ENCODE measurements around the gene TTC21B. TPM values are rescaled to one million over a fixed set of nuclear protein-coding genes. Genes with fewer than 3 reads are reported as not detected.

The TTC21B gene
- polyA plus RNA-seq (2013, experiment 1 of 2): 10.3 TPM
- 9.1 TPM for polyA plus RNA-seq (2013, experiment 2 of 2)

GRCh38 chr2:165953655-165954606, at the start of gene TTC21B:
TSS of gene TTC21B (minus strand) at chr2:165953776. CDS start at chr2:165953705, 71 bp downstream.
- Histone ChIP-seq H3K36me3 (replicated peaks in 1 of 2; ENCODE audit: control insufficient read depth in 2 of 2, insufficient read depth in 2 of 2, low read length in 2 of 2) (peaks cover 2 to 30% of the 10 kb centered on the region in 2 donors), H3K4me2 (ENCODE audit: insufficient read depth, low read length, poor library complexity, severe bottlenecking) (peak within 1 kb of the TSS; percentile 56), H3K9me3 (replicated peaks in 1 of 2; ENCODE audit: control insufficient read depth in 2 of 2, insufficient read depth in 1 of 2, low read depth in 1 of 2, low read length in 2 of 2) (no peaks in the 10 kb centered on the region), H3K18ac (ENCODE audit: low read length) (peak within 1 kb of the TSS; percentile 97), H2AK5ac (ENCODE audit: low read depth, low read length) (no peak within 1 kb of the TSS), H3K14ac (ENCODE audit: low read length) (no peak within 1 kb of the TSS), H2BK15ac (ENCODE audit: low read length) (no peak within 1 kb of the TSS), H2BK5ac (ENCODE audit: low read length) (peak within 1 kb of the TSS; percentile 53), H4K91ac (ENCODE audit: low read depth, low read length, poor library complexity) (no peak within 1 kb of the TSS), H3K23ac (ENCODE audit: low read depth, low read length, poor library complexity) (peak within 1 kb of the TSS; percentile 80), H3K4me3 (ENCODE audit: low read length in 2 of 2) (peak within 1 kb of the TSS; percentile 77 to 96), H3K79me1 (ENCODE audit: low read depth, low read length) (no peaks in the 10 kb centered on the region), H3K27ac (replicated peaks; ENCODE audit: low read length) (peak within 1 kb of the TSS; percentile 89), H2AFZ (ENCODE audit: low read length) (peak within 1 kb of the TSS; percentile 81), H3K4me1 (ENCODE audit: control insufficient read depth in 2 of 2, insufficient read depth in 1 of 2, low read depth in 1 of 2, low read length in 2 of 2) (peaks cover 2 to 3% of the 10 kb centered on the region in 2 donors), H3K9ac (ENCODE audit: low read depth, low read length, poor library complexity) (peak within 1 kb of the TSS; percentile 84), H2BK12ac (ENCODE audit: low read length) (no peak within 1 kb of the TSS), H4K8ac (ENCODE audit: low read depth, low read length) (peak within 1 kb of the TSS; percentile 43), H3K27me3 (ENCODE audit: control insufficient read depth in 3 of 3, insufficient read depth in 3 of 3, low read depth in 1 of 3, low read length in 3 of 3) (no peaks in the 10 kb centered on the region), H3K4ac (ENCODE audit: low read length) (no peak within 1 kb of the TSS), H2BK120ac (ENCODE audit: low read depth, low read length) (no peak within 1 kb of the TSS)
- no CpG with 5 or more reads among the region's 55 CpGs for WGBS, 2 donors (ENCODE audit: extremely low coverage in 2 of 2, insufficient read length in 2 of 2, insufficient replicate concordance in 1 of 2)
- DNase-seq (ENCODE audit: low spot score): peak; percentile 92

DNA sequence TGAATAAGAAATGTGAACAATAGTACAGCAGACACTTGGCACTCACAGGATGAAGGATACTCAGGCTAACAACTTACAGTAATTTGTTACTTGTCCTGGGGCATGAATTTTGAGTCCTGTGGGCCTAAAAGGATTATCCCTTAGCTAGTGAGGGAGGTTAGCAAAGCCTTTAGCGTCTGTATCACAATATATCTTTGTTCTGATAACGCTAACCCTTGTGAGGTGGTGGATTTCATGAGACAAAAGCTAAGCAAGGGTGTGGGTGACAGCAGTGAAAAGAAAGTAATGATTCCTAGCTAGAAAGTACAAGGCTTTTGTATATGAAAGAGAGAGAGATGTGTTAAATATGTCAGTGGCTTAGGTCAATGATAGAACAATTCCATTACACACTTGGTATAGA, 46.8 kb upstream of the TTC21B start:
- Histone ChIP-seq H3K4ac (ENCODE audit: low read length) (no peak overlapping the region), H3K27ac (replicated peaks; ENCODE audit: low read length) (no peak overlapping the region), H3K14ac (ENCODE audit: low read length) (no peak overlapping the region), H3K18ac (ENCODE audit: low read length) (no peak overlapping the region), H3K9ac (ENCODE audit: low read depth, low read length, poor library complexity) (no peak overlapping the region), H2BK5ac (ENCODE audit: low read length) (no peak overlapping the region), H4K91ac (ENCODE audit: low read depth, low read length, poor library complexity) (no peak overlapping the region), H2AK5ac (ENCODE audit: low read depth, low read length) (no peak overlapping the region), H4K8ac (ENCODE audit: low read depth, low read length) (no peak overlapping the region), H3K27me3 (ENCODE audit: control insufficient read depth in 3 of 3, insufficient read depth in 3 of 3, low read depth in 1 of 3, low read length in 3 of 3) (no peaks in the 10 kb centered on the region), H3K4me2 (ENCODE audit: insufficient read depth, low read length, poor library complexity, severe bottlenecking) (no peak overlapping the region), H2BK12ac (ENCODE audit: low read length) (no peak overlapping the region), H2BK15ac (ENCODE audit: low read length) (no peak overlapping the region), H2AFZ (ENCODE audit: low read length) (peak overlapping the region; percentile 47), H3K4me3 (ENCODE audit: low read length in 2 of 2) (no peak overlapping the region), H3K36me3 (replicated peaks in 1 of 2; ENCODE audit: control insufficient read depth in 2 of 2, insufficient read depth in 2 of 2, low read length in 2 of 2) (no peaks in the 10 kb centered on the region), H3K23ac (ENCODE audit: low read depth, low read length, poor library complexity) (no peak overlapping the region), H3K79me1 (ENCODE audit: low read depth, low read length) (no peaks in the 10 kb centered on the region), H2BK120ac (ENCODE audit: low read depth, low read length) (no peak overlapping the region), H3K9me3 (replicated peaks in 1 of 2; ENCODE audit: control insufficient read depth in 2 of 2, insufficient read depth in 1 of 2, low read depth in 1 of 2, low read length in 2 of 2) (no peaks in the 10 kb centered on the region), H3K4me1 (ENCODE audit: control insufficient read depth in 2 of 2, insufficient read depth in 1 of 2, low read depth in 1 of 2, low read length in 2 of 2) (no peaks in the 10 kb centered on the region)
- WGBS, 2 donors (ENCODE audit: extremely low coverage in 2 of 2, insufficient read length in 2 of 2, insufficient replicate concordance in 1 of 2): no CpG with 5 or more reads among the region's 2 CpGs
- no peak for DNase-seq (ENCODE audit: low spot score)

DNA sequence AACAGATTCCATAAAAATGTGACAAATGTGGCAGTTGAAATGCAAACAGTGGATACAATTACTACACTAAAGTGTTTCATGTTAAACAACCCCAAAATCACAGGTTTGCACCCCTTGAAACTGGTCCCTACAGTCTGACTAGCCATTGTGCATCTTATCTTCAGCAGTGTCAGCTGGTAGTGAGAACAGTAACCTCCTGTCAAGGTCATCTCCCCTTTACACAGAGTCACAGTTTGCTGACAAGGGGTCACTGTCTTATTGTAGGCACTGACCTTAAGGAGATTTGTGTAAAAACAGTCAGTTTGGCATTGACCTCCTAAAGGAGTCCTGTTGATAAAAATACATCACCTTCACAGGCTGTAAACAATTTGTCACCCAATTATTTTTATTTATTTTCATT, 37.3 kb upstream of the TTC21B start:
- Histone ChIP-seq H2AFZ (ENCODE audit: low read length) (no peak overlapping the region), H3K4me1 (ENCODE audit: control insufficient read depth in 2 of 2, insufficient read depth in 1 of 2, low read depth in 1 of 2, low read length in 2 of 2) (peaks cover 0 to 2% of the 10 kb centered on the region in 2 donors), H3K23ac (ENCODE audit: low read depth, low read length, poor library complexity) (no peak overlapping the region), H3K4me2 (ENCODE audit: insufficient read depth, low read length, poor library complexity, severe bottlenecking) (no peak overlapping the region), H2BK12ac (ENCODE audit: low read length) (no peak overlapping the region), H3K36me3 (replicated peaks in 1 of 2; ENCODE audit: control insufficient read depth in 2 of 2, insufficient read depth in 2 of 2, low read length in 2 of 2) (no peaks in the 10 kb centered on the region), H2BK15ac (ENCODE audit: low read length) (no peak overlapping the region), H3K27ac (replicated peaks; ENCODE audit: low read length) (no peak overlapping the region), H4K91ac (ENCODE audit: low read depth, low read length, poor library complexity) (no peak overlapping the region), H3K27me3 (ENCODE audit: control insufficient read depth in 3 of 3, insufficient read depth in 3 of 3, low read depth in 1 of 3, low read length in 3 of 3) (no peaks in the 10 kb centered on the region), H3K9ac (ENCODE audit: low read depth, low read length, poor library complexity) (no peak overlapping the region), H2AK5ac (ENCODE audit: low read depth, low read length) (no peak overlapping the region), H3K79me1 (ENCODE audit: low read depth, low read length) (no peaks in the 10 kb centered on the region), H3K4me3 (ENCODE audit: low read length in 2 of 2) (no peak overlapping the region), H3K18ac (ENCODE audit: low read length) (no peak overlapping the region), H4K8ac (ENCODE audit: low read depth, low read length) (no peak overlapping the region), H3K4ac (ENCODE audit: low read length) (no peak overlapping the region), H3K9me3 (replicated peaks in 1 of 2; ENCODE audit: control insufficient read depth in 2 of 2, insufficient read depth in 1 of 2, low read depth in 1 of 2, low read length in 2 of 2) (no peaks in the 10 kb centered on the region), H3K14ac (ENCODE audit: low read length) (no peak overlapping the region), H2BK5ac (ENCODE audit: low read length) (no peak overlapping the region), H2BK120ac (ENCODE audit: low read depth, low read length) (no peak overlapping the region)
- no peak for DNase-seq (ENCODE audit: low spot score)

DNA sequence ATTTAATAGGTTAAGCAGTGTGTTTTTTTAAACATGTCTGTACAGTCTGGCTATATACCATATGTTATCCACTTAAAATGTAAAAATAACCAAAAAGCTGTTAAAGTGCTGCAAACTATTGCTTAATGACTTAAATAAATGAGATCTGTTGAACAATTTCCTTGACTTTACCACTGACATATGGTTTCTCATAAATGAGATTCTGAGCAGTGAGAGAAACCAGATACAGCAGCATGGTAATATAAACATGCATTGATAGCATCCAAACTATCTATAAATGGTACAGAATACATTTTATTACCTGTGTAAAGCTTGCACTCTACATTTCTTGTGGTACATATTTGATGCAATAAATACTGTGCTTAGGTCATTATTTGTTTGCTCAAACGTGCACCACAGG, 36.3 kb upstream of the TTC21B start:
- Histone ChIP-seq H3K9me3 (replicated peaks in 1 of 2; ENCODE audit: control insufficient read depth in 2 of 2, insufficient read depth in 1 of 2, low read depth in 1 of 2, low read length in 2 of 2) (no peaks in the 10 kb centered on the region), H3K27ac (replicated peaks; ENCODE audit: low read length) (no peak overlapping the region), H3K4ac (ENCODE audit: low read length) (no peak overlapping the region), H3K9ac (ENCODE audit: low read depth, low read length, poor library complexity) (no peak overlapping the region), H4K91ac (ENCODE audit: low read depth, low read length, poor library complexity) (no peak overlapping the region), H3K79me1 (ENCODE audit: low read depth, low read length) (no peaks in the 10 kb centered on the region), H2BK15ac (ENCODE audit: low read length) (no peak overlapping the region), H3K4me1 (ENCODE audit: control insufficient read depth in 2 of 2, insufficient read depth in 1 of 2, low read depth in 1 of 2, low read length in 2 of 2) (peaks cover 0 to 2% of the 10 kb centered on the region in 2 donors), H2AFZ (ENCODE audit: low read length) (no peak overlapping the region), H2BK12ac (ENCODE audit: low read length) (no peak overlapping the region), H3K14ac (ENCODE audit: low read length) (no peak overlapping the region), H2AK5ac (ENCODE audit: low read depth, low read length) (no peak overlapping the region), H2BK5ac (ENCODE audit: low read length) (no peak overlapping the region), H3K18ac (ENCODE audit: low read length) (no peak overlapping the region), H2BK120ac (ENCODE audit: low read depth, low read length) (no peak overlapping the region), H4K8ac (ENCODE audit: low read depth, low read length) (no peak overlapping the region), H3K27me3 (ENCODE audit: control insufficient read depth in 3 of 3, insufficient read depth in 3 of 3, low read depth in 1 of 3, low read length in 3 of 3) (no peaks in the 10 kb centered on the region), H3K4me2 (ENCODE audit: insufficient read depth, low read length, poor library complexity, severe bottlenecking) (no peak overlapping the region), H3K36me3 (replicated peaks in 1 of 2; ENCODE audit: control insufficient read depth in 2 of 2, insufficient read depth in 2 of 2, low read length in 2 of 2) (no peaks in the 10 kb centered on the region), H3K23ac (ENCODE audit: low read depth, low read length, poor library complexity) (no peak overlapping the region), H3K4me3 (ENCODE audit: low read length in 2 of 2) (no peak overlapping the region)
- WGBS, 2 donors (ENCODE audit: extremely low coverage in 2 of 2, insufficient read length in 2 of 2, insufficient replicate concordance in 1 of 2): no CpG with 5 or more reads among the region's 1 CpG
- no peak for DNase-seq (ENCODE audit: low spot score)

All from neuronal stem cell (in vitro differentiated cells).